Sigmoid colon (tissue), 7 donors: Measurements from ENCODE around the gene DLX5. TPM values are rescaled to one million over a fixed set of nuclear protein-coding genes. Genes with fewer than 3 reads are reported as not detected.

Experiments
- DNase-seq: peaks from one replicate; pipeline ENCODE4 v3.0.0-alpha.2; 2019
- H3K27ac ChIP-seq, 4 donors: fragments of 200-600 bp; sonication (generic); one replicate each; pipeline ENCODE4 v1.5.1; 2016 to 2019; ENCODE audit warnings: mild to moderate bottlenecking in 1 of 4
- H3K27me3 ChIP-seq, 3 donors: fragments of 200-600 bp; sonication (generic); one replicate each; pipeline ENCODE4 v1.5.1; 2019; ENCODE audit warnings: mild to moderate bottlenecking in 1 of 3
- H3K36me3 ChIP-seq, 4 donors: fragments of 200-600 bp; sonication (generic); one replicate each; pipeline ENCODE4 v1.5.1; 2016 to 2019
- H3K4me1 ChIP-seq, 4 donors: fragments of 200-600 bp; sonication (generic); one replicate each; pipeline ENCODE4 v1.5.1; 2017 to 2019
- H3K4me3 ChIP-seq, 4 donors: fragments of 200-600 bp; sonication (generic); one replicate each; pipeline ENCODE4 v1.5.1; 2017 to 2019; ENCODE audit warnings: mild to moderate bottlenecking in 2 of 4, moderate library complexity in 1 of 4
- H3K9me3 ChIP-seq, 4 donors: fragments of 200-600 bp in 3 of 4; sonication (generic) in 3 of 4; one replicate each; pipeline versions ENCODE4 v1.5.1 to v1.6.1; 2013 to 2019
- EP300 ChIP-seq, 4 donors: sonication (generic); formaldehyde crosslinking; IDR thresholded peaks; one replicate each; pipeline ENCODE4 v1.6.1; 2017; ENCODE audit warnings: antibody characterized with exemption in 4 of 4
- POLR2A ChIP-seq, 2 donors: fragments of 450-650 bp; IDR thresholded peaks; one replicate each; pipeline ENCODE4 v1.6.1; 2016; ENCODE audit warnings: antibody characterized with exemption in 2 of 2, mild to moderate bottlenecking in 2 of 2, moderate library complexity in 2 of 2
- POLR2AphosphoS5 ChIP-seq, 4 donors: sonication (generic); formaldehyde crosslinking; IDR thresholded peaks; one replicate each; pipeline ENCODE4 v1.6.1; 2017; ENCODE audit warnings: antibody characterized with exemption in 4 of 4
- WGBS, 2 donors: extraction: QIAGEN DNeasy Blood & Tissue Kit; methylation state at CpG; one replicate each; pipeline ENCODE4 v1.1.7; 2013; 5-methylcytosine and 5-hydroxymethylcytosine counted together
- intact Hi-C: fragments of 100-400 bp; cut with DNase I; formaldehyde crosslinking; loops from one replicate; pipeline ENCODE4 v1.15.1; 2023
- polyA plus RNA-seq, 3 donors: library from polyadenylated mRNA; stranded (reverse); fragments of 200-250 nt; gene quantifications; one replicate each; pipeline ENCODE4 v1.2.3, GENCODE V29; 2013
- small RNA-seq, 3 donors: library from RNA; depleted of rRNA; stranded (forward); fragments of <200 nt; gene quantifications; one replicate each; pipeline ENCODE3, GENCODE V24; 2016
- total RNA-seq, 4 donors: library from RNA; depleted of rRNA; stranded (reverse); fragments of >200 nt; gene quantifications; one replicate each; pipeline ENCODE4 v1.1.0, GENCODE V29; 2016
- TF ChIP-seq, protein P1 (sequence below), 4 experiments: fragments of 450-650 bp in 3 of 4; fragments of 200-600 bp in 1 of 4; IDR thresholded peaks; one replicate each; pipeline ENCODE4 v1.5.1; 2016 to 2019; ENCODE audit warnings: antibody characterized with exemption in 4 of 4, mild to moderate bottlenecking in 3 of 4, moderate library complexity in 2 of 4
- donor health status: healthy with polysubstance abuse.
- donor health status: Bipolar disorder and iron deficiency.
- donor health status: healthy.

The DLX5 gene
- total and polyA plus RNA-seq, 7 donors = 0.10 to 0.71 (median 0.41) TPM; not detected in 4

DNA sequence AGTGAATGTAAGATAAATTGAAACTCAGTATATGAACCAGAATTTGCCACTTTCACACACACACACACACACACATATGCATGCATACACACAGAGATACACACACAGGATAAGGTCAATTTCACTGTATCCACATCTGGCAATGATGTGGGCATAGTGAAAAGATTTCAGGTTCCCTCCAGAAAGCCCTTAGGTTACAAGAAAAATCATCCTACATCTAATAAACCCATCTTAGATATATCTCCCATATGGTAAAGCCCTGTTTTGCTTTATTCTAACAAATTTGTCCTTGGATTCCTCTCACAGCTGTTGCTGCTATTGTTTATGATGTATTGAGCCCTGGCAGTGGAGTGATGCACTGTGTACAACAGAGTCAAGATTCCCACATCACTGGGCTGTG is 47.2 kb downstream of the DLX5 start:
- DNase-seq = no peak

DNA sequence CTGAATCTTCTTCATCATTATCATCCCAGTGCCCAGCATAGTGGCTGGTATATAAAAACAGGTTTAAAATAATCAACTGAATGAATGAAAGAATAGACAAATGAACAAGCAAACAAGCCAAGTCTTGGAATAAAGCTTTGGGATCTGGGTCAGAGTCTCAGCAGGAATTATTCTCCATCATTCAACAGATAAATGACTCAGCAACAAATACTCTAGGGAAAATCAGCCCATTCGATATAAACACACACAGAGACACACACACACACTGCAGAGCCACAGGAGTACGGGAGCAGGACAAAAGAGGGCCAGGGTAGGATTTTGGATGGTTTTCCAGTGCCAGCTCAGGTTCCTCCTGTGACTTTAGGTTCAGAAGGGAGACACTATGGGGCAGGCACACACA is 48.5 kb downstream of the DLX5 start:
- TF ChIP-seq EP300 (IDR thresholded peaks at IDR 0.05) = no peak
- no peak for TF ChIP-seq POLR2AphosphoS5 (IDR thresholded peaks at IDR 0.05)
- TF ChIP-seq, protein P1, sequence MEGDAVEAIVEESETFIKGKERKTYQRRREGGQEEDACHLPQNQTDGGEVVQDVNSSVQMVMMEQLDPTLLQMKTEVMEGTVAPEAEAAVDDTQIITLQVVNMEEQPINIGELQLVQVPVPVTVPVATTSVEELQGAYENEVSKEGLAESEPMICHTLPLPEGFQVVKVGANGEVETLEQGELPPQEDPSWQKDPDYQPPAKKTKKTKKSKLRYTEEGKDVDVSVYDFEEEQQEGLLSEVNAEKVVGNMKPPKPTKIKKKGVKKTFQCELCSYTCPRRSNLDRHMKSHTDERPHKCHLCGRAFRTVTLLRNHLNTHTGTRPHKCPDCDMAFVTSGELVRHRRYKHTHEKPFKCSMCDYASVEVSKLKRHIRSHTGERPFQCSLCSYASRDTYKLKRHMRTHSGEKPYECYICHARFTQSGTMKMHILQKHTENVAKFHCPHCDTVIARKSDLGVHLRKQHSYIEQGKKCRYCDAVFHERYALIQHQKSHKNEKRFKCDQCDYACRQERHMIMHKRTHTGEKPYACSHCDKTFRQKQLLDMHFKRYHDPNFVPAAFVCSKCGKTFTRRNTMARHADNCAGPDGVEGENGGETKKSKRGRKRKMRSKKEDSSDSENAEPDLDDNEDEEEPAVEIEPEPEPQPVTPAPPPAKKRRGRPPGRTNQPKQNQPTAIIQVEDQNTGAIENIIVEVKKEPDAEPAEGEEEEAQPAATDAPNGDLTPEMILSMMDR (IDR thresholded peaks at IDR 0.05) = no peak
- TF ChIP-seq POLR2A (IDR thresholded peaks at IDR 0.05) = no peak
- H3K4me3 ChIP-seq = no peak overlapping the region
- H3K27me3 ChIP-seq = peaks cover 0 to 4% (median 0%) of the 10 kb centered on the region in 3 donors
- no peaks in the 10 kb centered on the region for H3K4me1 ChIP-seq
- no peaks in the 10 kb centered on the region for H3K9me3 ChIP-seq
- intact Hi-C loops = no loop called here
- H3K36me3 ChIP-seq = no peaks in the 10 kb centered on the region
- DNase-seq = no peak
- 55 to 76% methylated on average over 2 of the region's 2 CpGs for WGBS, 2 donors
- no peak overlapping the region for H3K27ac ChIP-seq

More for the DNA sequence above, 47.2 kb downstream of the DLX5 start:
- Histone ChIP-seq H3K4me3 (no peak overlapping the region), H3K9me3 (no peaks in the 10 kb centered on the region), H3K4me1 (no peaks in the 10 kb centered on the region), H3K27me3 (peaks cover 0 to 4% (median 0%) of the 10 kb centered on the region in 3 donors), H3K36me3 (no peaks in the 10 kb centered on the region), H3K27ac (no peak overlapping the region)
- TF ChIP-seq POLR2A (IDR thresholded peaks at IDR 0.05) (no peak), EP300 (IDR thresholded peaks at IDR 0.05) (no peak), POLR2AphosphoS5 (IDR thresholded peaks at IDR 0.05) (no peak)
- TF ChIP-seq, protein P1 (IDR thresholded peaks at IDR 0.05) = no peak
- intact Hi-C loops = no loop called here

DNA sequence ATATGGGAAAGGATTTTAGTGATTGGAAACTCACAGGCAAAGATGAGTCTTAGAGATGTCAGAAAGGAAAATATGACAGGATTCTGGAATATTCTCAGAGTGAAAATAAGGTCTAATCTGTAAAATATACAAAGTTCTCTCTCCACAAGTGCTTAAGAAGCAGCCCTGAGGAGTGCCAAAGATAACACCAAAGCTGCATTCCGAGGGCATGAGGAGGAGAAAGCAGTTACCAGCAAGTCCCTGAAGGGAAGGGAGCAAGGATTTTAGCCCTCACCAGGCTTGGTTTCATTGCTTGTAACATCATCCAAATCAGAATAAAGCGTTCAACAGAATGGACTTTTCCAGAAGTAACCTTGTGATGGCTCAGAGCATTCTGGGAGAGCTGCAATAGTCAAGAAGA is 50.6 kb downstream of the DLX5 start:
- peaks cover 0 to 7% (median 0%) of the 10 kb centered on the region in 3 donors for H3K27me3 ChIP-seq
- no peaks in the 10 kb centered on the region for H3K36me3 ChIP-seq
- 59 to 81% methylated on average over 2 of the region's 2 CpGs for WGBS, 2 donors
- no peak for DNase-seq
- intact Hi-C loops = no loop called here
- no peaks in the 10 kb centered on the region for H3K4me1 ChIP-seq
- H3K4me3 ChIP-seq = no peak overlapping the region
- no peaks in the 10 kb centered on the region for H3K9me3 ChIP-seq
- TF ChIP-seq EP300 (IDR thresholded peaks at IDR 0.05) = no peak
- TF ChIP-seq POLR2A (IDR thresholded peaks at IDR 0.05) = no peak
- TF ChIP-seq, protein P1 (IDR thresholded peaks at IDR 0.05) = no peak
- TF ChIP-seq POLR2AphosphoS5 (IDR thresholded peaks at IDR 0.05) = no peak
- H3K27ac ChIP-seq = no peak overlapping the region

DNA sequence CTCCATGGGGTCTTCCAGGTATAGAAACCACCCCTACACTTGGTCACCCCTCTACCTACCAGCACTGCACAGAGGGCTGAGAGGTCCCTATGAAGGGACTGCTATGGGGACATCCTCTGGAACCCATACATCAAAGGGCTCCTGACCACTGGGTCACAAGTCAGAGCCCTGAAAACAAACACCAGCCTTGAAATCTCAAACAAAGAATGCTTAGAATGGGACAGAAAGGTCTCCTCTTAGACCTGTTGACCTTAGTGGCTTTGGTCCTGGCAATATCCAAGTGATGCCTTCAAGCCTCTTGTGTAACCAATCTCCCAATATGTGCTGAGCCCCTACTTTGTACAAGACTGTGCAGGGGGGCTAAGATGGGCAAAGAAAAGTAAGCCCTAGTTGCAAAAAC is 53.9 kb downstream of the DLX5 start:
- no peaks in the 10 kb centered on the region for H3K36me3 ChIP-seq
- intact Hi-C loops = no loop called here
- H3K4me1 ChIP-seq = no peaks in the 10 kb centered on the region
- no peak overlapping the region for H3K4me3 ChIP-seq
- DNase-seq = no peak
- no peaks in the 10 kb centered on the region for H3K9me3 ChIP-seq
- TF ChIP-seq POLR2AphosphoS5 (IDR thresholded peaks at IDR 0.05) (no peak), POLR2A (IDR thresholded peaks at IDR 0.05) (no peak), EP300 (IDR thresholded peaks at IDR 0.05) (no peak)
- TF ChIP-seq, protein P1 (IDR thresholded peaks at IDR 0.05) = no peak
- no peak overlapping the region for H3K27ac ChIP-seq
- H3K27me3 ChIP-seq = peaks cover 0 to 12% (median 0%) of the 10 kb centered on the region in 3 donors

Small RNAs within 50 kb of the gene (small RNA-seq; reads per million reads assigned to genes)
- gene RF01778 = 0 reads per million in 3 donors

Other genes starting within 250 kb of the DLX5 start
- under 1 TPM in 2 of 4 donors, not detected in 2; 0.14 to 0.16 TPM for gene DLX6, start 19.3 kb downstream of the DLX5 start, total RNA-seq
- gene DLX6, start 19.3 kb downstream of the DLX5 start, polyA plus RNA-seq = under 1 TPM in 1 of 3 donors, not detected in 2; 0.09 TPM
- 10 to 100 TPM in 2 of 4 donors, 1 to 10 TPM in 2; 3.3 to 13.2 (median 10.8) TPM for gene SDHAF3, start 92.9 kb upstream of the DLX5 start, total RNA-seq
- 10 to 100 TPM; 13.5 to 28.4 (median 21.6) TPM for gene SDHAF3, start 92.9 kb upstream of the DLX5 start, polyA plus RNA-seq